Natural killer cell (primary cell): Measurements from ENCODE around the gene PRDM10. TPM values are rescaled to one million over a fixed set of nuclear protein-coding genes. Genes with fewer than 3 reads are reported as not detected.

Experiments used
- ATAC-seq, 3 donors: fragments of 150-1000 bp in 2 of 3; fragments of 200-7000 bp in 1 of 3; cut with Tn5 transposase; 1 replicate in 1 of 3; 2 replicates in 2 of 3; pipeline ENCODE4 v1.10.0; 2021; ENCODE audit warnings: mild to moderate bottlenecking in 2 of 3, moderate library complexity in 2 of 3
- DNase-seq, 2 donors: peaks; one replicate each; pipeline versions ENCODE4 v3.0.0 to v3.0.0-alpha.2; 2013 to 2021; ENCODE audit warnings: mixed read lengths in 1 of 2
- H3K27ac ChIP-seq: one replicate; pipeline ENCODE4 v1.5.1; 2013; ENCODE audit warnings: mild to moderate bottlenecking, low read length
- H3K27me3 ChIP-seq: one replicate; pipeline ENCODE4 v1.6.1; 2013; ENCODE audit warnings: low read length; ENCODE audit not compliant: control insufficient read depth, insufficient read depth
- H3K36me3 ChIP-seq: one replicate; pipeline ENCODE4 v1.6.1; 2013; ENCODE audit warnings: low read length; ENCODE audit not compliant: control insufficient read depth, insufficient read depth
- H3K4me1 ChIP-seq: one replicate; pipeline ENCODE4 v1.6.1; 2013; ENCODE audit warnings: low read length; ENCODE audit not compliant: control insufficient read depth, insufficient read depth
- H3K4me3 ChIP-seq: one replicate; pipeline ENCODE4 v1.5.1; 2013; ENCODE audit warnings: low read length
- H3K9me3 ChIP-seq: one replicate; pipeline ENCODE4 v1.6.1; 2013; ENCODE audit warnings: low read length; ENCODE audit not compliant: control insufficient read depth, insufficient read depth
- H3K27ac Mint-ChIP-seq, 2 donors: one replicate each; pipeline ENCODE4 v1.8.0; 2022; ENCODE audit warnings: mild to moderate bottlenecking in 2 of 2, mixed read lengths in 2 of 2, moderate library complexity in 1 of 2
- H3K27me3 Mint-ChIP-seq, 2 donors: one replicate each; pipeline ENCODE4 v1.8.0; 2022; ENCODE audit warnings: low read depth in 2 of 2, mixed read lengths in 2 of 2
- H3K36me3 Mint-ChIP-seq: one replicate; pipeline ENCODE4 v1.8.0; 2022; ENCODE audit warnings: mixed read lengths
- H3K4me1 Mint-ChIP-seq, 2 donors: one replicate each; pipeline ENCODE4 v1.8.0; 2022; ENCODE audit warnings: mixed read lengths in 2 of 2
- H3K4me3 Mint-ChIP-seq: one replicate; pipeline ENCODE4 v1.8.0; 2022; ENCODE audit warnings: mild to moderate bottlenecking, moderate library complexity, mixed read lengths
- H3K9me3 Mint-ChIP-seq, 2 donors: one replicate each; pipeline ENCODE4 v1.8.0; 2022; ENCODE audit warnings: mixed read lengths in 2 of 2
- WGBS: methylation state at CpG from one replicate; pipeline ENCODE4 v1.1.7; 2013; ENCODE audit warnings: missing lambda C conversion rate; ENCODE audit not compliant: insufficient coverage; 5-methylcytosine and 5-hydroxymethylcytosine counted together
- intact Hi-C: fragments of 100-400 bp; cut with micrococcal nuclease; formaldehyde crosslinking; loops from one replicate; pipeline ENCODE4 v1.14.2; 2022
- total RNA-seq, 4 donors: library from RNA; stranded (reverse); fragments of 120-200 nt in 1 of 4; gene quantifications; one replicate each; pipeline versions ENCODE4 v1.2.3 to v1.2.4, GENCODE V29; 2013 to 2022
- TF ChIP-seq, protein P1 (sequence below): fragments of 200-600 bp; IDR thresholded peaks from one replicate; pipeline ENCODE4 v1.8.0; 2022; ENCODE audit warnings: antibody characterized with exemption

Gene PRDM10
- total RNA-seq, 3 donors from 2014 or later (not counting 1 experiment from before 2014, with no cell fraction given), result 10.3 to 13.1 (median 12.5) TPM

DNA sequence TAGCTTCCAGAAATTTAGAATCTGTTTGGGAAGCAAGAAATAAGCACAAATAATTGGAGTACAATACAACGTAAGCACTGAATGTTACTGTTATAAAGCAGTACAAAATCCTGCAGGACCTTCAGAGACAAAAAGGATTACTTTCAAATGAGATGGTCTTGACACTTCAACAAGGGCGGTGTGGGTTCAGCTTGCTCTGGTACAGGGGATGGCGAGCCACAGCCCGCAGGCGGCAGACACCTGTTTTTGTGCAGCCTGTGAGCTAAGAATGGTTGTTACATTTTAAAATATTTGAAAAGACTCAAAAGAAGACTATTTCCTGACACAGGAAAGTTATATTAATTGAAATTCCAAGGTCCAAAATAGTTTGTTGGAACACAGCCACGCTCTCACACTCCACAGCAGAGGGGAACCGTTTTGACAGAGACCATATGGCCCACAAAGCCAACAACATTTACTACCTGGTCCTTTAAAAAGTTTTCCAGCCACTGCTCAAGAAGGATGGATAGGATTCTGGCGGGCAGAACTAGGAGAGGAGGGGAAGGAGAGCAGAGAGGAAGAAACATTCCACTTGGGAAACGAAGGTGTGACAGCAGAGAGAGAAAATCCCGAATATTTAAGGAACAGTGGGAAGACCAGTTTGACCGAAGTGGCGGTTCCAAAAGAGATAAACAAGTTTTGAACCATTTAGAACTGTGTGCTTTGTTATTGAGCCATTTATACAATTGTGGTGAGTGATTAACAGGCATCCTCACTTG is 6.3 kb downstream of the PRDM10 start:
- no peak for DNase-seq
- 96% methylated on average over 11 of the region's 12 CpGs for WGBS
- Histone ChIP-seq H3K4me3 (no peak overlapping the region), H3K36me3 (peaks cover 2% of the 10 kb centered on the region), H3K4me1 (peaks cover 24% of the 10 kb centered on the region), H3K27ac (no peak overlapping the region), H3K9me3 (no peaks in the 10 kb centered on the region), H3K27me3 (no peaks in the 10 kb centered on the region)
- Mint-ChIP-seq H3K27me3 (no peaks in the 10 kb centered on the region), H3K9me3 (no peaks in the 10 kb centered on the region), H3K4me3 (peak overlapping the region; percentile 28), H3K36me3 (peaks cover 8% of the 10 kb centered on the region), H3K27ac (no peak overlapping the region), H3K4me1 (peaks cover 33 to 39% of the 10 kb centered on the region in 2 donors)
- TF ChIP-seq, protein P1, sequence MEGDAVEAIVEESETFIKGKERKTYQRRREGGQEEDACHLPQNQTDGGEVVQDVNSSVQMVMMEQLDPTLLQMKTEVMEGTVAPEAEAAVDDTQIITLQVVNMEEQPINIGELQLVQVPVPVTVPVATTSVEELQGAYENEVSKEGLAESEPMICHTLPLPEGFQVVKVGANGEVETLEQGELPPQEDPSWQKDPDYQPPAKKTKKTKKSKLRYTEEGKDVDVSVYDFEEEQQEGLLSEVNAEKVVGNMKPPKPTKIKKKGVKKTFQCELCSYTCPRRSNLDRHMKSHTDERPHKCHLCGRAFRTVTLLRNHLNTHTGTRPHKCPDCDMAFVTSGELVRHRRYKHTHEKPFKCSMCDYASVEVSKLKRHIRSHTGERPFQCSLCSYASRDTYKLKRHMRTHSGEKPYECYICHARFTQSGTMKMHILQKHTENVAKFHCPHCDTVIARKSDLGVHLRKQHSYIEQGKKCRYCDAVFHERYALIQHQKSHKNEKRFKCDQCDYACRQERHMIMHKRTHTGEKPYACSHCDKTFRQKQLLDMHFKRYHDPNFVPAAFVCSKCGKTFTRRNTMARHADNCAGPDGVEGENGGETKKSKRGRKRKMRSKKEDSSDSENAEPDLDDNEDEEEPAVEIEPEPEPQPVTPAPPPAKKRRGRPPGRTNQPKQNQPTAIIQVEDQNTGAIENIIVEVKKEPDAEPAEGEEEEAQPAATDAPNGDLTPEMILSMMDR, result no peak
- intact Hi-C loops, result no loop called here
- ATAC-seq, result no peak

- ATAC-seq (no peak), DNase-seq (no peak)
- intact Hi-C loops, result no loop called here
- whole genome bisulfite sequencing, result 100% methylated on average over 1 of the region's 4 CpGs
- H3K27ac Mint-ChIP-seq, result no peak overlapping the region
- H3K36me3 Mint-ChIP-seq, result peaks cover 8% of the 10 kb centered on the region
- Histone ChIP-seq H3K9me3 (no peaks in the 10 kb centered on the region), H3K27ac (no peak overlapping the region), H3K4me1 (peaks cover 15% of the 10 kb centered on the region), H3K27me3 (no peaks in the 10 kb centered on the region), H3K36me3 (peaks cover 2% of the 10 kb centered on the region), H3K4me3 (no peak overlapping the region)
- TF ChIP-seq, protein P1, result no peak
- H3K4me3 Mint-ChIP-seq, result no peak overlapping the region
- H3K9me3 Mint-ChIP-seq, result no peaks in the 10 kb centered on the region
- H3K27me3 Mint-ChIP-seq, result no peaks in the 10 kb centered on the region
- H3K4me1 Mint-ChIP-seq, result peaks cover 26 to 32% of the 10 kb centered on the region in 2 donors
Measured at GRCh38 chr11:129995163-129995562, 7.5 kb downstream of the PRDM10 start.

DNA sequence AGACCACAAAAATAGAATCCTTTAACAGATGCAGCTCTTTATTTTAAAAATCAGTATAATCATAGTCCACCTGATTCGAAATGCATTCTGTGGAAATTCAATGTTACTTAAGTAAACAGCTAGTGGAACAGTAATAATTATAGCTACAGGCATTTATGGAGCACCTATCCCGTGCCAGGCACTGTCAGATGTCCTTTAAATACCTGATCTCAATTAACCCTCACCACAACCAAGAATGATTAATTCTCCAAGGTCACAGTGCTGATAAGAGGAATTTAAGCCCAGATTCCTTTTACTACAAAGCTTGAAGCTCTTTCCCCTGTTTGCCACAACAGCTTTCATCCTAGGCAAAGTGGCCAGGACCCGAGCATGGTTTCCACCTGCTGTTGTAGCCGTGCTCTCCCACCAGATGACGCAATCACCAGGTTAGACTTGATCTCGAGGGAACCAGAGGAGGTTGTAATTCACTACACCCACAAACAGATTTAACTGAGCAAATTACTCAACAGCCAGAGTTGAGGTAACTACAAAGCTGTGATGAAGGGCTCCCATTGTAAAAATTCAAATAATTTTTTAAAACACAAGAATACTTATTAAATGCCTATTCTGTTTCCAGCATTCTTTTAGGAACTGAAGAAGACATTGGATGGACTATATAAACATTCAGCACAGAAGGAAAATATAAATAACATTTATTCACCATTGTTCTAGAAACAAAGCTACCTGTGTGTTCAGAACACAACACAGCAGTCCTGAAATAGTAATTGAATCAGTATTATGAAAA is 10.3 kb downstream of the PRDM10 start:
- WGBS, result 36% methylated on average over 5 of the region's 6 CpGs
- Mint-ChIP-seq H3K9me3 (no peaks in the 10 kb centered on the region), H3K4me3 (no peak overlapping the region), H3K36me3 (peaks cover 8% of the 10 kb centered on the region), H3K27me3 (no peaks in the 10 kb centered on the region), H3K4me1 (peaks cover 13 to 17% of the 10 kb centered on the region in 2 donors), H3K27ac (no peak overlapping the region)
- H3K27me3 ChIP-seq, result no peaks in the 10 kb centered on the region
- TF ChIP-seq, protein P1, result no peak
- ATAC-seq, result peak; percentile 55 to 74 (median 70)
- intact Hi-C loops, result loop anchor here (1.0 kb wide), 1 partner anchor 140 kb away; no protein-coding TSS in a partner anchor
- DNase-seq, result peak in 1 of 2 donors; percentile 70
- no peak overlapping the region for H3K4me3 ChIP-seq
- H3K36me3 ChIP-seq, result peaks cover 2% of the 10 kb centered on the region
- no peak overlapping the region for H3K27ac ChIP-seq
- no peaks in the 10 kb centered on the region for H3K9me3 ChIP-seq
- peaks cover 8% of the 10 kb centered on the region for H3K4me1 ChIP-seq
